HUES6 (cell line): ENCODE data around the gene RHCE.
"Not testable (repeated sequence)": the region's sequence is repeated elsewhere in the genome, so short reads cannot be mapped to it uniquely, and the experiment has no call there.

Source experiments
- H3K27ac ChIP-seq: 2 replicates; pipeline ENCODE4 v1.7.0; 2013; ENCODE audit warnings: low read depth, mild to moderate bottlenecking, low read length, inconsistent platforms
- H3K27me3 ChIP-seq: 2 replicates; pipeline ENCODE4 v1.6.1; 2013; ENCODE audit warnings: low read length; ENCODE audit not compliant: control insufficient read depth, insufficient read depth
- H3K36me3 ChIP-seq: 2 replicates; pipeline ENCODE4 v1.6.1; 2013; ENCODE audit warnings: low read length; ENCODE audit not compliant: control insufficient read depth, insufficient read depth
- H3K4me1 ChIP-seq: 2 replicates; pipeline ENCODE4 v1.6.1; 2013; ENCODE audit warnings: low read length; ENCODE audit not compliant: control insufficient read depth, insufficient read depth
- H3K4me3 ChIP-seq: 2 replicates; pipeline ENCODE4 v1.5.1; 2013; ENCODE audit warnings: low read depth, low read length
- H3K9ac ChIP-seq: one replicate; pipeline ENCODE4 v1.6.1; 2013; ENCODE audit warnings: mild to moderate bottlenecking, low read length
- H3K9me3 ChIP-seq: 2 replicates; pipeline ENCODE4 v1.6.1; 2013; ENCODE audit warnings: low read depth, low read length; ENCODE audit not compliant: control insufficient read depth, insufficient read depth

RHCE gene

DNA sequence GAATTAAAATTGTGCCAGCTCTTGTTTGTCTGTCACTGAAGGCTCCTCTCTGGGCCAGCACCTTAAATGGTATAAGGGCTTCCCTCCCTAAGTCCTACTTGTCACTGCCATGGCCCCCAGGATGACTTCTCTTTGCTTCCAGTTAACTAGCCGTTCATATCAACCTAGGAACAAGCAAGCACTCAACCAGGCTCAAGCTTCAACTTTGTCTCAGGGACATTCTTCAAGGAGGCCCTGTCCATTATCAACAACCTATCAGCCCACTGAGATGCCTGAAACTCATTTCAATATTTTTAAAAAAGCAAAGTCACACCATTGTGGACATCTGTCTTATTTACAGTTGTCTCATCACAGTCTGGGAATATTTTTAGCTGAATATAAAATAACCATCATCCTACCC, 1.3 kb downstream of the RHCE start:
- H3K27ac ChIP-seq, H3K9me3 ChIP-seq, H3K27me3 ChIP-seq, H3K36me3 ChIP-seq, H3K4me3 ChIP-seq, H3K9ac ChIP-seq, H3K4me1 ChIP-seq: not testable (repeated sequence)

DNA sequence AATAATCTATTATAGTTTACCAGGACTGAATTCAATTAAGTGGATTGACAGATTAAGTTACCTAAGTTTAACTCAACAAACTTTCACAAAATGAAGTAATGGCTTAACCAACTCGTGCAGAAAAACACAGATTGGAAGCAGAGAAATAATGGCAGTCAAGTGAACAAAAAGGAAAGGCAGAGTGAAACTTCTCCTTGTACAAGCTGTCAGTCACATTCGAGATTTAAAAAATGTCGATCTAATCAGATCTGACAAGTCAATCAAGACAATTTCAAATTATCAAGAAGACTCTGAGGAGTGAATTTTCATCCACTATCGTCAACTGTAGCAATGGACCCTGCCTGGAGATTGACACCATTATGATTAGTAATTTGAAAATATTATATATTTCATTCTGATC, 3.3 kb downstream of the RHCE start:
- not testable (repeated sequence) for H3K9ac ChIP-seq, H3K27ac ChIP-seq, H3K4me3 ChIP-seq, H3K36me3 ChIP-seq, H3K9me3 ChIP-seq, H3K27me3 ChIP-seq, H3K4me1 ChIP-seq

- not testable (repeated sequence) for H3K27me3 ChIP-seq, H3K4me1 ChIP-seq, H3K9ac ChIP-seq, H3K36me3 ChIP-seq, H3K9me3 ChIP-seq, H3K27ac ChIP-seq, H3K4me3 ChIP-seq
Measured at GRCh38 chr1:25414578-25414977, 6.0 kb downstream of the RHCE start.

DNA sequence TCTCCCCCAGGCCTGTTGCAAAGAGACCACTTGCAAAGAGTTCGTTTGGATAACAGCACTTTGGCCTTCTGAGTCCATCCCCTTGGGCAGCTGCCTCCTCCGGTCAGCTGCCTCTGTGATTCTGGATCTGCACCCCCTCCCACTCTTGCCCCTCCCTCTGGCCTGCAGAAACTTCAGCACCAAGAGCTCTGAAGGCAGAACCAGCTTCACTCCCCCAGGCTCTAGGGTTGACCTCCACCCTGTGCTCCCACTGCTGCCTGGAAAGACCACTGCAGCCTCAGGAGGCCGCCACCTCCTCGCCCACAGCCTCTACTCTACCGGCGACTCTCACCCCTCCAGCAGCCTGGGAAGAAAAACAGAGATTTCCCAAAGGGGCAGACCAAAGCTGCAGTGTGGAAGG, 6.5 kb downstream of the RHCE start:
- H3K36me3 ChIP-seq, H3K9me3 ChIP-seq, H3K4me1 ChIP-seq, H3K9ac ChIP-seq, H3K27me3 ChIP-seq, H3K4me3 ChIP-seq, H3K27ac ChIP-seq: not testable (repeated sequence)

DNA sequence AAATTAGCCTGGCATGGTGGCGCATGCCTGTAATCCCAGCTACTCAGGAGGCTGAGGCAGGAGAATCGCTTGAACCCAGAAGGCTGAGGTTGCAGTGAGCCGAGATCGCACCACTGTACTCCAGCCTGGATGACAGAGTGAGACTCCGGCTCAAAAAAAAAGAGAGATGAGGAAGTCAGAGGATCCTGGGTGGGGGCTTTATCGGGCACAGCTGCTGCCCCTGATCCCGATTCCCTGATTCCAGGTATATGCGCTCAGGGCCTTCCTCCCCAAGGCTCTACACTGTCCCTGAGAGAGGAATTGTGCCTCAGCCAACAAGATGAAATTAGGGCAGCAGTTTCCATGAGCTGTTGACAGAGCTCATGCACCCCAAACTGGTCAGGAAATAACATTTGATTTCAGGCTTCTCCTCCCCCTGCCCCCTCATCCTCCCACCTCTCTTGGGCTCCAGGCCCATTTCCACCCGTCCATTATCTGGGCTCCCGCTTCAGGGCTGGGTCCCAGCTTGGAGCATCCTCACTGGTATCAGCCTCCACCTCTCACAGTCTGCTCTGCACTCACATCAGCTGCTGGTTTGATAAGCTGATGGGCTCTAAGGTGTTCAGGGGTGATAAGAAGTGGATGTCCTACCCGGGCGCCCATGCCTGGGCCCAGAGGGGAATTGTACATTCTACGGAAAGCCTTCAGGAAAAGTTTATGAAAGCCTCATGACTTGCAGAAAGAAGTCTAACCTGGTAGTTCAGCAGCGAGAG, 7.6 kb downstream of the RHCE start:
- H3K36me3 ChIP-seq, H3K9ac ChIP-seq, H3K27me3 ChIP-seq, H3K4me1 ChIP-seq, H3K9me3 ChIP-seq, H3K4me3 ChIP-seq, H3K27ac ChIP-seq: not testable (repeated sequence)

DNA sequence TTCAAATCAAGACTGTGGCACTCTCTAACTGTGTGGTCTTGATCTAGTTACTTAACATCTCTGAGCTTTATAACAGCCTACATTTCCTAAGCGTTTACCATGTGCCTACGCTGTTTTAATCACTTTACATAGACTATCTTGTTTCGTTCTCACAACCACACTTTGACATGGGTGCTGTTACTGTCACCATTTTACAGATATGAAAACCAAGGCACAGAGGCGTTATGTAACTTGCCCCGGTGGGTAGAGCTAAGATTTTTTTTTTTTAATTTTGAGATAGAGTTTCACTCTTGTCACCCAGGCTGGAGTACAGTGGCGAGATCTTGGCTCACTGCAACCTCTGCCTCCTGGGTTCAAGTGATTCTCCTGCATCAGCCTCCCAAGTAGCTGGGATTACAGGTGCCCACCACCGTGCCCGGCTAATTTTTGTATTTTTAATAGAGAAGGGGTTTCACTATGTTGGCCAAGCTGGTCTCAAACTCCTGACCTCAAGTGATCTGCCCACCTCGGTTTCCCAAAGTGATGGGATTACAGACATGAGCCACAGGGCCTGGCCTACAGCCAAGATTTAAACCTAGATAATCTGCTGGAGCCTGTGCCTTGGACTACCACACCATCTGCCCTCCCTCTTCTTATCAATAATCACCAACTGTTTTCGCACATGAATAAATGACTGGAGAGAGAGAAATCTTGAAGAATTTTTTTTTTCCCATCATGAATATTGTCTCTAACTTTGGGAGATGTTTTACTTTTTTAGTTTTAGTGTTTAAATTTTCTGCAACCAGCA, 10.8 kb downstream of the RHCE start:
- not testable (repeated sequence) for H3K9me3 ChIP-seq, H3K9ac ChIP-seq, H3K4me3 ChIP-seq, H3K27me3 ChIP-seq, H3K4me1 ChIP-seq, H3K27ac ChIP-seq, H3K36me3 ChIP-seq

DNA sequence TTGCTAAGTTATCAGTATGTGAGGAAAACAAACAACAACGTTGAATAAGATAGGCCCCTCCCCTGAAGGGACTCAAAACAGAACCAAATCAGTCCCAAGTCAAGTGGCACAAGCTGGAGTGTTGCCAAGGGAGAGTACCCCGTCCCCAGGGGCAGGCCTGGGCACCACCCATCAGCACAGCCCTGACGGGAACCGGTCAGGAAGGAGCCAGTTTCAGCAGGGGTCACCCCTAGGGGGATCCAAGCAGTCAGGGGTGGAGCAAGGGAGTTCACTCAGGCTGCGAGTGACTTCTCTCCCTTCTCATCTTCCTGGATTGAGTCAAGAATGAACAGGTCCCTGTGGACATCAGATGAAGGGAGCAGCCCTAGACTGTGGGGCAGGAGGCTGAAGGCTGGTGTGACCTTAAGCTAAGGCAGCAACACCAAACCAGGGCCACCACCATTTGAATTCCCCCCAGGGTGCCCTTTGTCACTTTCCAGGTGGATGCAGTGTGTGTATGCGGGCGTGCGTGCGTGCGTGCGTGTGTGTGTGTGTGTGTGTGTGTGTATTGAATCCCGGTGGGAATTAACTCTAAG, 14.8 kb downstream of the RHCE start:
- H3K4me1 ChIP-seq, H3K9ac ChIP-seq, H3K27ac ChIP-seq, H3K36me3 ChIP-seq, H3K9me3 ChIP-seq, H3K4me3 ChIP-seq, H3K27me3 ChIP-seq: not testable (repeated sequence)

DNA sequence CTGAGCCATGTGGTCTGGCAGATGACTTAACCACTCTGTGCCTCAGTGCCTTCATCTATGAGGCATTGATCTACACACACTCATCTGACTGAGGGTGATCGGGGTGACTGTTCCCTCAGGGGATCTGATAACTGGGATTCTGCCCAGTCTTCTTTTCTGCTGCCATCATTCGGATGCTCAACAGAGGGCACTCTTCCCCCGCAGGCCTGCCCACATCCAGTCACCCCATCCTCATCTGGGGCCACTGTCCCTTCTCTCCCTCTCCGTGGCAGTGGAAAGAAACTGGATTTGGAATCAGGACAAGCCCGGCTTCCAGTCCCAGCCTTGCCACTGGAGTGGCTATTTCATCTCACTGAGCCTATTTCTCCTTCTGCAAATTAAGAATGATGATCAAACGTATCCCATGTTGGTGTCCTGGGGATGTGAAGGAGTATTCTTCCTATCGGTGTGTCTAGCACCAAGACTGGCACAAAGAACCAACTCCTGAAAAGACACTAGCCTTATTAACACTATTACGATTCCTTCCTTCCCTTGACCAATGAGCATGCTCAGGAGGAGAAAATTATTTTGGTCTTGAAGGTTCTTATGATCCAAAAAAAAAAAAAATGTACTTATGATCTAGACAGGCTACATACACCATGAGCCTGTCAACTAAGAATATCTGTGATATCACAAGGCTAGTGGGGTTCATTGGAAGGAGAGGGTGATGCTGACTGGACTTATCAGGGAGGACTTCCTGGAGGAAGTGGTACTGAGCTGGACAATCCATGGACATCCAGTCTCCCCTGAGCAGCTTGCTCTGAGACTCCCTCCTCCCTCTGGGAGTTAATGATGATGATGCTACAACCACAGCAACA, 17.4 kb downstream of the RHCE start:
- not testable (repeated sequence) for H3K9ac ChIP-seq, H3K27me3 ChIP-seq, H3K27ac ChIP-seq, H3K4me1 ChIP-seq, H3K4me3 ChIP-seq, H3K36me3 ChIP-seq, H3K9me3 ChIP-seq

DNA sequence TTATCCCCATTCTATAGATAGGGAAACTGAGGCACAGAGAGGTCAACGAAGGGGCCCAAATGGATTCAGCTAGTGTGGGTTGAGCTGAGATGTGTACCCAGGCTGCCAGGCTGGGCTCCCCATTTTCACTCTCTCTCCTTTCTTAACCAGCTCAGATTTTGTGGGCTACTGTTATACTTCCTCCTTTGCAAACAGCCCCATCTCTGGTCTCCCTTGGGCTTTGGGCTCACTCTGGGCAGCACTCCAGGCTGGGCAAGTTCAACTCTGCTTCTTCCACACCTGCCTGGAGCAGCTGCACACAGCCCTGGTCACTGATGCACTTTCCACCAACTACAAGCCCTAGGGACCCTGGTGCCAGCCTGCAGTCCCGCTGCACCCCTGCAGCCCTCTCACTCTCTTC, 22.5 kb downstream of the RHCE start:
- not testable (repeated sequence) for H3K4me1 ChIP-seq, H3K4me3 ChIP-seq, H3K27ac ChIP-seq, H3K36me3 ChIP-seq, H3K9me3 ChIP-seq, H3K9ac ChIP-seq, H3K27me3 ChIP-seq

GRCh38 chr1:25397549-25397948, 23.1 kb downstream of the RHCE start:
- not testable (repeated sequence) for H3K27ac ChIP-seq, H3K36me3 ChIP-seq, H3K27me3 ChIP-seq, H3K4me1 ChIP-seq, H3K4me3 ChIP-seq, H3K9ac ChIP-seq, H3K9me3 ChIP-seq

DNA sequence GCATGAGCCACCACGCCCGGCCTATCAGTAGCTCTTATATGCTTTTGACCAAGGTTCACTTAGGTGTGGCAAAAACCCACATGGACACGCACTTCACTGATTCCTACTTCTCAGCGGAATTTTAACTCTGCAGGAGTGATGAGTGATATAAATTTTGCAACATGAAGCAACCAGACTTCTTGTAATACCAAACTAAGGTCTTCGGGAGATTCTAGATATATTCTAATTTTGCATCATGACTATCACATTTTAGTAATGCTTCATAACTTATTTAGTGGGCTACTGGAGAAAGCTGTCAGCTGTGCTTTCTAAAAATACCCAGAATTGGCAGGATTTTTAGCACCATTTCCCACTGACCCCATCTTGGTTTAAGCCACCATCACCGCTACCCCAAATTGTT, 27.8 kb downstream of the RHCE start:
- no peaks in the 10 kb centered on the region for H3K36me3 ChIP-seq
- H3K9me3 ChIP-seq = no peaks in the 10 kb centered on the region
- H3K27me3 ChIP-seq = no peaks in the 10 kb centered on the region
- no peak overlapping the region for H3K27ac ChIP-seq
- no peaks in the 10 kb centered on the region for H3K4me1 ChIP-seq
- H3K9ac ChIP-seq = no peak overlapping the region
- H3K4me3 ChIP-seq = no peak overlapping the region
